Neural cell (in vitro differentiated cells): ENCODE measurements around the gene SLC22A14. TPM values are rescaled to one million over a fixed set of nuclear protein-coding genes. Genes with fewer than 3 reads are reported as not detected.
"Not testable (repeated sequence)": the region's sequence is repeated elsewhere in the genome, so short reads cannot be mapped to it uniquely, and the experiment has no call there.

Experiments used
- H2AFZ ChIP-seq: fragments of 200-600, 300-800 bp; sonication (generic), shearing (Covaris generic); 2 replicates; pipeline ENCODE4 v1.6.0; 2014; ENCODE audit warnings: low read depth, mild to moderate bottlenecking, antibody characterized with exemption, low read length, moderate library complexity
- H3F3A ChIP-seq: fragments of 200-600 bp; shearing (Covaris generic); 2 replicates; pipeline ENCODE4 v1.6.1; 2016; ENCODE audit warnings: mild to moderate bottlenecking, moderate library complexity, mixed read lengths, antibody characterized with exemption, low read length; ENCODE audit not compliant: insufficient read depth, poor library complexity, severe bottlenecking
- H3K27ac ChIP-seq: fragments of 200-600, 300-800 bp; sonication (generic), shearing (Covaris generic); 2 replicates; pipeline ENCODE4 v1.5.1; 2014; ENCODE audit warnings: mild to moderate bottlenecking, low read length, moderate library complexity
- H3K27me3 ChIP-seq: fragments of 300-800, 200-600 bp; sonication (generic), shearing (Covaris generic); 2 replicates; pipeline ENCODE4 v1.6.0; 2014; ENCODE audit warnings: mild to moderate bottlenecking, low read depth, low read length, moderate library complexity; ENCODE audit not compliant: insufficient read depth
- H3K36me3 ChIP-seq: fragments of 300-800, 200-600 bp; sonication (generic), shearing (Covaris generic); 2 replicates; pipeline ENCODE4 v1.5.1; 2014; ENCODE audit warnings: mild to moderate bottlenecking, antibody characterized with exemption, low read length, moderate library complexity; ENCODE audit not compliant: insufficient read depth
- H3K4me2 ChIP-seq: fragments of 300-800, 200-600 bp; sonication (generic), shearing (Covaris generic); 2 replicates; pipeline ENCODE4 v1.6.0; 2014; ENCODE audit warnings: mild to moderate bottlenecking, low read length
- H3K4me3 ChIP-seq: fragments of 300-800, 200-600 bp; sonication (generic), shearing (Covaris generic); 2 replicates; pipeline ENCODE4 v1.5.1; 2014; ENCODE audit warnings: mild to moderate bottlenecking, low read length, moderate library complexity
- H3K79me2 ChIP-seq: fragments of 200-600 bp; shearing (Covaris generic); replicated peaks from 2 replicates; pipeline ENCODE4 v1.6.0; 2014; ENCODE audit warnings: mild to moderate bottlenecking, low read length, moderate library complexity; ENCODE audit not compliant: insufficient read depth
- H3K9ac ChIP-seq: fragments of 300-800, 200-600 bp; sonication (generic), shearing (Covaris generic); 2 replicates; pipeline ENCODE4 v1.6.1; 2016; ENCODE audit warnings: mild to moderate bottlenecking, low read length, mixed read lengths
- H3K9me2 ChIP-seq: fragments of 200-600 bp; shearing (Covaris generic); 2 replicates; pipeline ENCODE4 v1.6.1; 2016; ENCODE audit warnings: mild to moderate bottlenecking, low read length, mixed read lengths; ENCODE audit not compliant: insufficient read depth
- H3K9me3 ChIP-seq: fragments of 200-600, 300-800 bp; sonication (generic), shearing (Covaris generic); 2 replicates; pipeline ENCODE4 v1.6.1; 2016; ENCODE audit warnings: mild to moderate bottlenecking, mixed run types, low read length, moderate library complexity, mixed read lengths
- H4K20me1 ChIP-seq: fragments of 200-600 bp; shearing (Covaris generic); 2 replicates; pipeline ENCODE4 v1.6.1; 2016; ENCODE audit warnings: mild to moderate bottlenecking, mixed run types; ENCODE audit not compliant: insufficient read depth
- CTCF ChIP-seq: fragments of 450-650 bp; IDR thresholded peaks from 2 replicates; pipeline ENCODE4 v1.5.1; 2014; ENCODE audit warnings: antibody characterized with exemption, mild to moderate bottlenecking, moderate library complexity; ENCODE audit not compliant: poor library complexity, severe bottlenecking
- EP300 ChIP-seq: fragments of 450-650 bp; conservative IDR thresholded peaks from 2 replicates; pipeline ENCODE4 v1.6.1; 2014; ENCODE audit warnings: antibody characterized with exemption, mild to moderate bottlenecking, moderate library complexity; ENCODE audit not compliant: poor library complexity, severe bottlenecking
- EZH2 ChIP-seq: fragments of 200-600, 300-800 bp; shearing (Covaris generic), sonication (generic); IDR thresholded peaks from 2 replicates; pipeline ENCODE4 v1.6.1; 2014; ENCODE audit warnings: antibody characterized with exemption, low read length, borderline replicate concordance, mild to moderate bottlenecking; ENCODE audit not compliant: insufficient read depth, poor library complexity, severe bottlenecking
- MXI1 ChIP-seq: fragments of 450-650 bp; conservative IDR thresholded peaks from 2 replicates; pipeline ENCODE4 v1.6.1; 2014; ENCODE audit warnings: antibody characterized with exemption, mild to moderate bottlenecking; ENCODE audit not compliant: poor library complexity, severe bottlenecking
- POLR2AphosphoS5 ChIP-seq: IDR thresholded peaks from 2 replicates; pipeline ENCODE4 v1.6.1; 2012
- RAD21 ChIP-seq: fragments of 450-650 bp; conservative IDR thresholded peaks from 2 replicates; pipeline ENCODE4 v1.6.1; 2014; ENCODE audit warnings: antibody characterized with exemption, mild to moderate bottlenecking, moderate library complexity
- REST ChIP-seq: IDR thresholded peaks from 2 replicates; pipeline ENCODE4 v1.6.1; 2012; ENCODE audit warnings: borderline replicate concordance
- SMC3 ChIP-seq: fragments of 450-650 bp; conservative IDR thresholded peaks from 2 replicates; pipeline ENCODE4 v1.6.1; 2014; ENCODE audit warnings: antibody characterized with exemption, mild to moderate bottlenecking, moderate library complexity; ENCODE audit not compliant: poor library complexity
- TAF1 ChIP-seq: IDR thresholded peaks from 2 replicates; pipeline ENCODE4 v1.6.1; 2012; ENCODE audit warnings: low read depth
- polyA plus RNA-seq: library from polyadenylated mRNA; depleted of rRNA; stranded (reverse); fragments of >200 nt; gene quantifications from 2 replicates; pipeline ENCODE4 v1.2.3, GENCODE V29; 2014

The SLC22A14 gene
- polyA plus RNA-seq, 1 donor from 2014 or later = 0.25 TPM

DNA sequence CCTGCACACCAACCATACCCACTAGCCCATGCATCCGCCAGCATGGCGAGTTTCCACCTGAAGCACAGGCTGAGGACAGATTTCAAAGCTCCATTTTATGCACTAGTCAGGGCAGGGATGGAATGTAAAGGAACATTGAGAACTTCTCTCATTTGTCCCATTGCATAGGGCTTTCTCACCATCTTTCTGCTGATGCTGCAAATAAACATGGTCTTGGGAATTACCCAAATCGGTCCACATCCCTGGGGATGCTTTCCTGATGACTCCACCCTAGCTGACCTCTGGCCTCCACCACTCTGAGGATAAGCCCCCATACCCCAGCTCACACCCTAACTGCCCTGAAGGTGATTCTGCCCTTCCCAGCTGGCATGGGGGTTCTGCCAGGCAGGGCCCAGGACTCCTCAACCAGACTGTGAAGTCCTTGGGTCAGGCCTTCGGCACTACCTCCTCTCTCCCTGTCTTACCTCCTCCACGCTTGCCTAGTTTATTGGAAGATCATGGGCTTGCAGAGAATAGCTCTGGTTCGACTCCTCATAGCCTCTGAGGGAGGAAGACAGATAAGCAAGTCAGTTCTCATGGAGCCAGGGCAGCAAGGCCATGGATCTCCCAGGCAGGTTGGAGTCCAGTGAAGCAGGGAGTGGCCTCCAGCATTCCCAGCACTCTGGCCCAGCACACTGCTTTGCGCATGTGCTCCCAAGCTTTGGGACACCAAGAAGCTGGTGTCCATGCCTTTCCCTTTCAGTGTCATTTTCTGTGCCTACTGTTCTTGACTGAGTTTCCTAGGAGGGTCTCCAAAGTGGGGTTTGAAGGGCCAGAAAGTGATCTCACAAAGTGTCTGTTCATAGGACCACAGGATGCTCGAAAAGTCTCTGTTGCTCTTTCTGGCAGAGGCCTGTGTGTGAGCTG, 36.9 kb downstream of the SLC22A14 start:
- Histone ChIP-seq H3K4me2 (no peak overlapping the region), H3K27ac (no peak overlapping the region), H3F3A (no peaks in the 10 kb centered on the region), H3K9me2 (no peaks in the 10 kb centered on the region), H3K79me2 (no peaks in the 10 kb centered on the region), H3K36me3 (no peaks in the 10 kb centered on the region), H4K20me1 (no peaks in the 10 kb centered on the region), H3K4me3 (no peak overlapping the region), H2AFZ (no peak overlapping the region), H3K9ac (no peak overlapping the region), H3K9me3 (no peaks in the 10 kb centered on the region), H3K27me3 (no peaks in the 10 kb centered on the region)
- TF ChIP-seq POLR2AphosphoS5 = no peak
- TF ChIP-seq TAF1 = no peak
- no peak for TF ChIP-seq SMC3

- not testable (repeated sequence) for H2AFZ ChIP-seq, H3K9ac ChIP-seq, H4K20me1 ChIP-seq, H3K27ac ChIP-seq, H3K4me2 ChIP-seq, H3K9me3 ChIP-seq, H3K36me3 ChIP-seq, H3K79me2 ChIP-seq, H3K4me3 ChIP-seq, H3F3A ChIP-seq, H3K27me3 ChIP-seq, H3K9me2 ChIP-seq
Measured at GRCh38 chr3:38320638-38321037, 38.5 kb downstream of the SLC22A14 start.

GRCh38 chr3:38323060-38323459, 41.0 kb downstream of the SLC22A14 start:
- no peak overlapping the region for H3K4me2 ChIP-seq
- H4K20me1 ChIP-seq = no peaks in the 10 kb centered on the region
- no peak overlapping the region for H2AFZ ChIP-seq
- H3K36me3 ChIP-seq = no peaks in the 10 kb centered on the region
- no peak overlapping the region for H3K9ac ChIP-seq
- no peaks in the 10 kb centered on the region for H3K9me2 ChIP-seq
- no peaks in the 10 kb centered on the region for H3F3A ChIP-seq
- no peaks in the 10 kb centered on the region for H3K79me2 ChIP-seq
- H3K27me3 ChIP-seq = no peaks in the 10 kb centered on the region
- H3K27ac ChIP-seq = no peak overlapping the region
- no peak overlapping the region for H3K4me3 ChIP-seq
- TF ChIP-seq EP300 (no peak), CTCF (no peak), REST (no peak), RAD21 (no peak), POLR2AphosphoS5 (no peak), MXI1 (no peak), TAF1 (no peak), SMC3 (no peak), EZH2 (no peak)
- H3K9me3 ChIP-seq = no peaks in the 10 kb centered on the region
